GM03348 (cell line): ENCODE results near the gene AGBL4.
"Not testable (repeated sequence)": the region's sequence is repeated elsewhere in the genome, so short reads cannot be mapped to it uniquely, and the experiment has no call there.

Experiments used
- DNase-seq: peaks from one replicate; pipeline ENCODE4 v3.0.0; 2012; ENCODE audit warnings: low spot score

AGBL4 gene

GRCh38 chr1:49435291-49435690, 588.5 kb downstream of the AGBL4 start:
- no peak for DNase-seq

GRCh38 chr1:49424782-49425181, 599.0 kb downstream of the AGBL4 start:
- DNase-seq, result no peak

GRCh38 chr1:49416758-49417157, 607.0 kb downstream of the AGBL4 start:
- DNase-seq, result no peak

GRCh38 chr1:49408346-49408745, 615.4 kb downstream of the AGBL4 start:
- DNase-seq, result no peak

GRCh38 chr1:49397086-49397485, 626.7 kb downstream of the AGBL4 start:
- no peak for DNase-seq

GRCh38 chr1:49394200-49394599, 629.6 kb downstream of the AGBL4 start:
- DNase-seq, result no peak

- DNase-seq, result no peak
Observed at GRCh38 chr1:49389699-49390098, 634.1 kb downstream of the AGBL4 start.

- DNase-seq, result no peak
Observed at GRCh38 chr1:49364676-49365075, 659.1 kb downstream of the AGBL4 start.

GRCh38 chr1:49363628-49364027, 660.1 kb downstream of the AGBL4 start:
- DNase-seq, result no peak

- DNase-seq, result no peak
Observed at GRCh38 chr1:49358036-49358435, 665.7 kb downstream of the AGBL4 start.

- no peak for DNase-seq
Observed at GRCh38 chr1:49356594-49356993, 667.2 kb downstream of the AGBL4 start.

GRCh38 chr1:49351768-49352167, 672.0 kb downstream of the AGBL4 start:
- DNase-seq, result peak; percentile 5

GRCh38 chr1:49346767-49347349, 676.9 kb downstream of the AGBL4 start:
- no peak for DNase-seq

GRCh38 chr1:49340576-49340975, 683.2 kb downstream of the AGBL4 start:
- DNase-seq, result no peak

- DNase-seq, result no peak
Observed at GRCh38 chr1:49339043-49339442, 684.7 kb downstream of the AGBL4 start.

- DNase-seq, result no peak
Observed at GRCh38 chr1:49337251-49337650, 686.5 kb downstream of the AGBL4 start.

- DNase-seq, result no peak
Observed at GRCh38 chr1:49333906-49334305, 689.8 kb downstream of the AGBL4 start.

GRCh38 chr1:49331066-49331852, 692.5 kb downstream of the AGBL4 start:
- no peak for DNase-seq

- DNase-seq, result no peak
Observed at GRCh38 chr1:49323925-49324540, 699.7 kb downstream of the AGBL4 start.

- not testable (repeated sequence) for DNase-seq
Observed at GRCh38 chr1:49320493-49320892, 703.3 kb downstream of the AGBL4 start.

- DNase-seq, result no peak
Observed at GRCh38 chr1:49319426-49319963, 704.3 kb downstream of the AGBL4 start.

GRCh38 chr1:49318218-49318617, 705.5 kb downstream of the AGBL4 start:
- no peak for DNase-seq

GRCh38 chr1:49307457-49307856, 716.3 kb downstream of the AGBL4 start:
- DNase-seq, result no peak
